Measurements from ENCODE around the gene SLC22A31.

SLC22A31 gene

DNA sequence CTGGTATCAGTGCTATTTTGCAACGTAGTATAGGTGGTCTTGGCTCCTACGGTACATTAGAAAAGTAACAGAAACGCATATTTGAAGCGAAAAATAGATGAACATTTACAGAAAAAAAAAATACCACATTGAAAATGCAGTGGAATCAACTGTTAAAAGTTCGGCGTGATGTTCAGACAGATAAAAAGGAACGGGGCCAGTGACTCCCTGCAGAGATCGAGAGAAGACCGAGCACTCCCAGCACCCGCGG, 16.7 kb upstream of the SLC22A31 start:
- no peak for DNase-seq

DNA sequence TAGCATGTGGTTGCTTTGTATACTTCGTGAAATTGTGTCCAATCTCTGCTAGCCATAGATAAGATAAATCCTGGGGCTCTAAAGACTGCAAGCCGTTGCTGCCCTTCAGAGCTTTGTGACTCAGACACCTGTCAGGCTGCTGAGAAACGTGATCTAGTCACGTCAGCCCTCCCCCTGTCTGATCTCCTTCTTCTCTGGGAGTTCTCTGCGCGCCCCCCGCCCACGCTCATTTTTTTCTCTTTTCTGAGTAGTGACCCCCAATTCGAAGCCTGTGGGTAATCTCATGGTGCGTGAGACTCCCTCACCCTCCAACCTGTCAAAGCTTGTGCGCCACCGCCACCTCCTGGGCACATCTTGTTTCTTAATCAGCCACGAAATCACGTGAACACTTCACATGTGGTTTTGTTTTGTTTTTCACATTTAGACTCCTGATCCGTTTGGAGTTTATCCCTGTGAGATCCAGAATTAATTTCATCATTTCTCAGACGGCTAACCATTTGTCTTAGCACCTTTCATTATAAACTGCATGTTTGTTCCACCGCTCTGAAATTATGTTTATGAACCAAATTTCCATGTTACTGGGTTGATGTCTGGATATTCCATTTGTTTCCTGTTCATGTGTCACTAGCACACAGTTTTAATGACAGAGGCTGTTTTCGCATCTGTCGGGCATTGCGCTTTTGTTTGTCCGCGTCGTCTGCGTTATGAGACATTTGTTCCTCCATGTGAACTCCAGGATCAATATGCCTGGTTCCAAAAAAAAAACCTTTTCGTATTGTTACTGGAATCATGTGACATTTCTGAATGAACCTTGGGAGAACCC, 16.2 kb upstream of the SLC22A31 start:
- peak in 51 of 56 donors; percentile 7 to 86 (median 53) for DNase-seq

GRCh38 chr16:89210904-89211515, 10.7 kb upstream of the SLC22A31 start:
- DNase-seq: no peak

DNA sequence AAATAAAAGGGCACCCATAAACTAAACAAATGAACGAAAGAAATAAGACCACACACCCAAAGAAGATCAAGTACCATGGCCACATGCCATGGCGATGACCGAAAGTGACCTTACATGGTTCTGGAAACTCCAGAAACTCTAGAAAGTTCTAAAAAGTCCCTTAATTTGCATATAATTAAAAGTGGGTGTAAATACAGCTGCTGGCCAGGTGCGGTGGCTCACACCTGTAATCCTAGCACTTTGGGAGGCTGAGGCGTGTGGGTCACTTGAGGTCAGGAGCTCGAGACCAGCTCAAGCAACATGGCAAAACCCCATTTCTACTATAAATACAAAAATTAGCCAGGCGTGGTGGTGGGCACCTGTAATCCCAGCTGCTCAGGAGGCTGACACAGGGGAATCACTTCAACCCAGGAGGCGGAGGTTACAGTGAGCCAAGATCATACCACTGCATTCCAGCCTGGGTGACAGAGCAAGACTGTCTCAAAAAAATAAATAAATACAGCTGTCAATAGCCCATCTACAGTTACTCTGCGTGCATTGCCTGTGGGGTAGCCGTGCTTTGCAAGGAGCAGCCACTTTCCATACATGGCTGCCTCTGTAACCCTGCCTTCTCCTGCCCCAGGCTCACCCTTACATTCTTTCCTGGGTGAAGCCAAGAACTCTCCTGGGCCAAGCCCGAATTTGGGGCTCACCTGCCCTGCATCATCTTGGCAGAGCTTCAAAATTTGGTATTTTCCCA, 10.0 kb upstream of the SLC22A31 start:
- no peak for DNase-seq

DNA sequence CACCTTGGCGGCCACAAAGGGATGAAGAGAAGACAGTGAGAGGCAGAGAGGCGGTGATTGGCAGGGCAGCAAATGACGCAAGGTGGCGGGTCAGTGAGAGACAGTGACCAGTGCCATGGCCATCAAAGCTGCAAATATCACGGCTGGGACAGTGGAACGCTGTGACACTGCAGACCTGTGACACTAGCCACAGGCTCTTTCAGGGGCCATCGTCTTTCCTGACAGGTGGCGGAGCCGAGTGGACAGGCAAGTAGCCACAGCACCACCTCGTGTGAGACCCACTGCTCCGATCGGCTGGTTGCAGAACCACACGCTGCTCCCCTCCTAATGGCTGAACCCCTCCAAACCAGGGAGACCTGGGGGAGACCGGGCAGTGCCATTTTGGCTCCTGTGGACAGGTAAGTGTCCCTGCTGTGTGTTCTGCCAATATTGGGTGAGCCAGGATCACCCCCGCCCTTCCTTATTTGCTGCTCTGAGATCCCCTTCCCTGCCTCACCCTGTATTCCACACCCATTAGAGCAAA, 9.2 kb upstream of the SLC22A31 start:
- DNase-seq: no peak

DNA sequence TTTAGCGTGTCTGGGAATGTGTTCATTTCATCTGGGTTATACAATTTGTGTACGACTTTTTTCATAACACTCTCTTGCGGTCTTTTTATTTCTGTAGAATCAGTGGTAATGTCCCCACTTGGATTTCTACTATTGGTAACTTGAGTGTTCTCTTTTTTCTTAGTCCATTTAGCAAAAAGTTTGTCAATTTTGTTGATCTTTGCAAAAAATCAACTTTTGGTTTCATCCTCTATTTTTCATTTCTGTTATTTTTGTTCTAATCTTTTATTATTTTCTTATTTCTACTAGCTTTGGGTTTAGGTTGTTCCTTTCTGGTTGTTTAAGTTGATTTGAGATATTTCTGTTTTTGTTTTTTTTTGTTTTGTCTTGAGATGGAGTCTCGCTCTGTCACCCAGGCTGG, 7.7 kb upstream of the SLC22A31 start:
- DNase-seq: no peak

DNA sequence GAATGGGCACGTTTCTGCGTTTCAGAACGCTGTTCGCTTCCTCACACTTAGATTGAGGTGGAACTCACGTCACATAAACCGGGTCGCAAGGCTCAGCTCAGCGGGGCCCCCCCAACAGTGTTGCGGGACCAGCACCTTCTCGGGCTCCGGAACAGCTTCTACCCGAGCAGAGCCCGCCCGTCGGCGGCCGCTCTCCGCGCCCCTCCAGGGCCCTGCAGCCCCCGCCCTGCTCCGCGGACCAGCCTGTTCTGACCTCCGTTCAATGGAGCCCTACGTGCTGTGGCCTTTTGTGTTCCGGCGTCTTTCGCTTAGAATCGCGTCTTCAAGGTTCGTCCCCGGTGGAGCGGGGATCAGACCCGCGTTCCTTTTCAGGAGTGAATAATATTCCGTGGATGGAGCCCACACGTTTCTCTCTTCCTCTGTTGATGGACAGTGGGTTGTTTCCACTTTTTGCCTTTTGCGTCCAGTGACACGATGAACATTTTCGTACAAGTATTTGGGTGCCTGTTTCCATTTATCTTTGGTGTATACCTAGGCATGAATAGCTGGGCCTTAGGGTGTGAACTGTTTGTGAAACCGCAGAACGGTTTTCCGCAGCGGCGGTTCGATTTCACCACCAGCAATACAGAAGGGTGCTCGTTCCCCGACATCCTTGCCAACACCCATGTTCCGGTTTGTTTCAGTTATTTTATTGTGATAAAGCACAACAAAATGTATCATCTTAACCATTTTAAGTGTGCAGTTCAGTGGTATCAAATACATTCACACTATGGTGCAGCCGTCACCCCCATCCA, 2.3 kb upstream of the SLC22A31 start:
- DNase-seq: no peak

DNA sequence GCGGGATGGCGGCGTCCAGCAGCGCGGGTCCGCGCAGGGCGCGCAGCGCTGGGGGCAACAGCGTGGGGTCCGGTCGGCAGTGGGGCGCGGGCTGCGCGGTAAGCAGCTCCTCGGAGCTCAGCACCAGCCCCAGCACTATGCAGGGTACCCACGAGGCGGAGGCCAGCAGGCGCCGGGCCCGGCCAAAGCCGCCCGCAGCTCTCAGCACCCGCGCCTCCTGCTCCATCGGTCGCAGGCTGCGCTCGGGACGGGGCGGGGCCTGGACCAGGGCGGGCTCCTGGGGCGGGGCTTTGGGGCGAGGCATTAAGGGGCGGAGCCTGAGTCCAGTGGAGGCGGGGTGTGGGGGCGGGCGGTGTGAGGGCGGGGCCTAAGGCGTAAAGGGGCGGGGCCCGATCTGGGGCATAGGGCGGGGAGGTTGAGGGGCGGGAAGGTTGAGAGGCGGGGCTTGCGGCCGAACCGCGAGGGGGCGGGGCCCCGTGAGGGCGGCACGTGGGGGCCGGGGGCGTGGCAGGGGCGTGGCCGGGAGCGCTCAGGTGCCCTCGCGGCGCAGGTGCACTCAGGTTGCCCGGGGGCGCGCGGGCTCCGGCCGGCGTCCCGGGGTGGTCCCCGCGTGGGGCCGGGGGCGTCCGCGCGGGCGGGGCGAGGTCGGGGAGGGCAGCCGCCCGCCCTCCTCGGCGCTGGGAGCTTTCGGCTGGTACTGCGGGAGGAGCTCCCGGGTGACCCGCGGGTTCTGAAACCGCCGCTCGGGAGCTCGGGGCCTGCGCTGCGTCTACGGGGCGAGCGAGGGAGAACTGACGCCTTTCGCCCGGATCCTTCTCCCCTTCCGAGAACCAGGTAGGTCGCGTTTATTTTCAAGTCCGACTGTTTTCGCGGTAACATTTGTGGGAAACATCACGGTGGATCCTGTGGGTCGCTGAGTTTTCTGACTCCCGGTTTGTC, 1.4 kb upstream of the SLC22A31 start:
- DNase-seq: peak in 13 of 56 donors; percentile 7 to 76 (median 22)

DNA sequence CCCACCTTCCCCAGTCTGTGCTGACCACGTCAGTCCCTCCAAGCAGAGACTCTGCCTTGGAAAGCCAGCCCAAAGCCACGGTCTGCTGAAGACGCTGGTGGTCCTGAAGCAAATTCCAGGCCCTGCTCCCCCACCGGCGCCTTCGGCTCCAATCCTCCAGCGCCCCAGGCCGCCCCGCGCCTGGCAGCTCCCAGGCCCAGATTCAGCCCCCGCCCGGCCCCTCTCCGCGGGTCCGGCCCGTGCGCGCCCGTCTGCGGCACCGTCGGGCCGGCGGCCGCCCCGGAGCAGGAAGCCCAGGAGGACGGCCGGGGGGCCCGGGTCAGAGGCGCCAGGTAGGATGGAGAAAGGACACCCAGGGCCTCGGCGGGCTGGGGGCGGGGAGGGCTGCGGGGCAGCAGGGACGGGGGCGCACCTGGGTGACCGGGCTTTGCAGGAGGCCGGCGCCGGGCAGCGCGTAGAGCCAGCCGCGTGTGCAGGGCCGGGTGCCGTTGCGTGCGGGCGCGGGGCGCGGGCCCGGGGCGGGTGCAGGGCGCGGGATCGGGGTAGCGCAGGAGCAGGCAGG, 594 bp upstream of the SLC22A31 start:
- no peak for DNase-seq

DNA sequence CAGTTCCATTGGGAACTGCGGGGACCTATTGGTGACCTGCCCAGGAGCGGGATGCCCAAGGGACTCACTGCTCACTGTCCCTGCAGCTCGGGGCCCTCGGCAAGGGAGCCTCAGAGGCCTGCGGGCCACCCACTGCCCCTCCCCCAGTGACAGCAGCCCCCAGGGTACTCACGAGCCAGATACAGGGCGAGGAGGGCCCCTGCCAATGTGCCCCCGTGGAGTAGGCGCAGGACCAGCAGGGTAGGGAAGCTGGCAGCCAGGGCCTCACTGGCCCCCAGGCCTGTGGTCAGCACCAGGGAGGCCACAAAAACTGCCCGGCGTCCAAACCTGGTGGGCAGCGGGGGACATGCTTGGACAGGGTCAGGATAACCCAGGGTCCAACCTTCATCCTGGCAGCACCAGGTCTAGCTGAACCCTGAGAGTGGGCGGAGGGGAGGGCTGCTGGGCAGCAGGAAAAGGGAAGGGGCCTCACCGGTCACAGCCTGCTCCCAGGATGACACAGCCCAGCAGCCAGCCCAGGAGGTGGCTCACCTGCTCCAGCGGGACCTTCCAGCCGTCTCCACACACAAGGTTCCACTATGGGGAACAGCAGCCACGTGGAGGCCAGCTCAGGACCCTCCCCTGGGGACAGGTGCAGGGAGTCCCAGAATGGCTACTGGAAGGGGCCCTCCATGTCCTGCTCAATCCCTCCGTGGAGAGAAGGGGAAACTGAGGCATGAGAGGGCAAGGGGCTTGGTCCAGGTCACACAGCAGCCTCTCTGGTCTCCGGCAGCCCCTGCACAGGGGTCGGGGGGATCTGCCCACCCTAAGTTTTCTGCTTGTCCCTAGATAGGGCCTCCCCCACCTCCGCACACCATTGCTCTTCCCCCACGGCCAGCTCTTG, 855 bp downstream of the SLC22A31 start:
- DNase-seq: no peak

- no peak for DNase-seq
Observed at GRCh38 chr16:89198417-89199240, 1.7 kb downstream of the SLC22A31 start.

- DNase-seq: no peak
Observed at GRCh38 chr16:89197633-89198416, 2.5 kb downstream of the SLC22A31 start.

GRCh38 chr16:89197033-89197632, 3.2 kb downstream of the SLC22A31 start:
- no peak for DNase-seq

DNA sequence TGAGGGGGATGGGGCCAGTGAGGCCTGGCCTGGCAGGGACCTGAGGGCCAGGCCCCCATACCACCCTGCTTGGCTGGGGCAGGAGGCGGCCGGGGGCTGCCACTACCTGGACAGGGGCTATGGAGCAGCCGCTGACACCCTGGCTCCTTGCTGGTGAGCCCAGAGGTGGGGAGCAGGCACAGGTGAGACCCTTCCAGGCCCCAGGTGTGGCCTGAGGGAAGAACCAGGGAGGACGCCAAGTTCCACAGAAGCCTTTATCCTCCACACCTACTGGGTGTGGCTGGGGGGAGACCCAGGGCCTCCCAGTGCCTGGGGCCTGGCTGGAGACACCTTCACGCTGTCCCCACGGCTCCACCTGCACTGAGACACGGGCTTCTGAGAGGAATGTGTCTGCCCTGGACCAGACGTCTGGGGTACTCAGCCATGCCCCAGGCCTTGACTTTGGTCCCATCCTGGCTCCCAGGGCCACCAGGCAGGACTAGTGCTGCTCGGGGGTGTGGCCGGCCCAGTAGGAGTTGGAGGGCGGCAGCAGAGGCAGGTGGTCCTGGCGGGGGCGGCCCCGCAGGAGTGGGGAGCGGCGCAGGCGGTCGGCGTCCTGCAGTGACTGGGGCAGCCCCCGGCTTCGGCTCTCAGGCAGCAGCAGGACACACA, 4.7 kb downstream of the SLC22A31 start:
- no peak for DNase-seq

DNA sequence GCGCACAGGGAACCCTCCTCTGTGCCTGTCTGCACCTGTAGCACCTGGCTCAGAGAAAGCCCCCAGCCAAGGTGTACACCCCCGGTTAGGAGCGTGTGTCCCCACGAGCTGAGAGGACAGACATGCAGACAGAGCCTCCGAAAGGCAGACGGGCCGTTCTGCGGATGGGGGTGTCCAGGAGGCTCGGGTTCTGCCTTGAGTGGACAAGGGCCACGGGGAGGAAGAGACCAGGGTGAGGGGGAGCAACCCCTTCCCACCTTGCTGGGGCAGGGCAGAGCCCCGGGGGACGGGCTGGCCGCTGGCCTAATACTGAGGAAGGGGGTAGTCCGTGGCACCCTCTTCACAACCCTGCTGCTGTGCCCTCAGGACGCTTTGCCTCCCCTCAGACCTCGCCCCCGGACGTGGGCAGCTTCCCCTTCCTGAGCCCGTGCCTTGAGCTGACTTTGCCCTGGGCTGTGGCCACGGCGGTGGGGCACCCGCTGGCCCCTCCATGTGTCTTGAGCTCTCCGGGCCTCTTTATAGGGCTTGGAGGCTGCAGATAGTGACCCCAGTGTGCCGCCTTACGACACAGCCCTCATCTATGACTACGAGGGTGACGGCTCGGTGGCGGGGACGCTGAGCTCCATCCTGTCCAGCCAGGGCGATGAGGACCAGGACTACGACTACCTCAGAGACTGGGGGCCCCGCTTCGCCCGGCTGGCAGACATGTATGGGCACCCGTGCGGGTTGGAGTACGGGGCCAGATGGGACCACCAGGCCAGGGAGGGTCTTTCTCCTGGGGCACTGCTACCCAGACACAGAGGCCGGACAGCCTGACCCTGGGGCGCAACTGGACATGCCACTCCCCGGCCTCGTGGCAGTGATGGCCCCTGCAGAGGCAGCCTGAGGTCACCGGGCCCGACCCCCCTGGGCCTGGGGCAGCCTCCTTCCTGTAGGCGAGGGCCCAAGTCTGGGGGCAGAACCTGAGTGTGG, 5.7 kb downstream of the SLC22A31 start:
- DNase-seq: no peak
